ENCODE results near the gene ATRIP.

GRCh38 chr3:48469046-48469915 is 22.7 kb downstream of the ATRIP start:
- no peak for TF ChIP-seq CTCF (IDR thresholded peaks at IDR 0.05)
- no peak for TF ChIP-seq ZFX (IDR thresholded peaks at IDR 0.05; ENCODE audit: borderline replicate concordance)

All from 22Rv1 (cell line).